ENCODE measurements around the gene ADGRD1. TPM values are rescaled to one million over a fixed set of nuclear protein-coding genes. Genes with fewer than 3 reads are reported as not detected.

Gene ADGRD1
- total RNA-seq, 2 donors from 2014 or later = 21.3 to 37.0 TPM

GRCh38 chr12:131091413-131091975, 137.8 kb downstream of the ADGRD1 start:
- H3K27ac ChIP-seq = no peak overlapping the region
- no peaks in the 10 kb centered on the region for H3K4me1 ChIP-seq (ENCODE audit: control insufficient read depth in 1 of 2, low read depth in 2 of 2)
- no peaks in the 10 kb centered on the region for H3K36me3 ChIP-seq
- no peaks in the 10 kb centered on the region for H3K9me3 ChIP-seq
- ATAC-seq (ENCODE audit: insufficient number of reproducible peaks, low FRiP score, low read depth) = no peak
- no peak for TF ChIP-seq CTCF (IDR thresholded peaks at IDR 0.05)
- DNase-seq (ENCODE audit: low spot score) = no peak
- H3K4me3 ChIP-seq = no peak overlapping the region
- no peaks in the 10 kb centered on the region for H3K27me3 ChIP-seq (replicated peaks; ENCODE audit: insufficient read depth)

- Histone ChIP-seq H3K27ac (no peak overlapping the region), H3K36me3 (no peaks in the 10 kb centered on the region), H3K9me3 (no peaks in the 10 kb centered on the region), H3K4me3 (no peak overlapping the region), H3K27me3 (replicated peaks; ENCODE audit: insufficient read depth) (no peaks in the 10 kb centered on the region), H3K4me1 (ENCODE audit: control insufficient read depth in 1 of 2, low read depth in 2 of 2) (peaks cover 0 to 5% of the 10 kb centered on the region in 2 donors)
- DNase-seq (ENCODE audit: low spot score) = no peak
- no peak for ATAC-seq (ENCODE audit: insufficient number of reproducible peaks, low FRiP score, low read depth)
- no peak for TF ChIP-seq CTCF (IDR thresholded peaks at IDR 0.05)
These were observed 138.4 kb downstream of the ADGRD1 start for GRCh38 chr12:131091976-131092691.

GRCh38 chr12:131092901-131093603, 139.3 kb downstream of the ADGRD1 start:
- Histone ChIP-seq H3K36me3 (no peaks in the 10 kb centered on the region), H3K27ac (no peak overlapping the region), H3K4me3 (no peak overlapping the region), H3K27me3 (replicated peaks; ENCODE audit: insufficient read depth) (no peaks in the 10 kb centered on the region), H3K9me3 (no peaks in the 10 kb centered on the region), H3K4me1 (ENCODE audit: control insufficient read depth in 1 of 2, low read depth in 2 of 2) (peaks cover 0 to 8% of the 10 kb centered on the region in 2 donors)
- TF ChIP-seq CTCF (IDR thresholded peaks at IDR 0.05) = no peak
- DNase-seq (ENCODE audit: low spot score) (no peak), ATAC-seq (ENCODE audit: insufficient number of reproducible peaks, low FRiP score, low read depth) (no peak)

GRCh38 chr12:131093604-131093955, 139.9 kb downstream of the ADGRD1 start:
- DNase-seq (ENCODE audit: low spot score) (no peak), ATAC-seq (ENCODE audit: insufficient number of reproducible peaks, low FRiP score, low read depth) (no peak)
- Histone ChIP-seq H3K27me3 (replicated peaks; ENCODE audit: insufficient read depth) (no peaks in the 10 kb centered on the region), H3K27ac (no peak overlapping the region), H3K36me3 (no peaks in the 10 kb centered on the region), H3K9me3 (no peaks in the 10 kb centered on the region), H3K4me3 (no peak overlapping the region), H3K4me1 (ENCODE audit: control insufficient read depth in 1 of 2, low read depth in 2 of 2) (peaks cover 0 to 8% of the 10 kb centered on the region in 2 donors)
- TF ChIP-seq CTCF (IDR thresholded peaks at IDR 0.05) = no peak
